GM23248 (cell line): ENCODE measurements around the gene CLDN10.

Source experiments
- EZH2 ChIP-seq: fragments of 200-600 bp; sonication (generic); IDR thresholded peaks from 2 replicates; pipeline ENCODE4 v1.6.1; 2018; ENCODE audit warnings: antibody characterized with exemption, mild to moderate bottlenecking; ENCODE audit not compliant: insufficient read depth, poor library complexity, severe bottlenecking
- EZH2phosphoT487 ChIP-seq: fragments of 200-600 bp; sonication (generic); IDR thresholded peaks from 2 replicates; pipeline ENCODE4 v1.6.1; 2018; ENCODE audit warnings: antibody characterized with exemption, moderate library complexity, mild to moderate bottlenecking, low read depth; ENCODE audit not compliant: insufficient read depth

DNA sequence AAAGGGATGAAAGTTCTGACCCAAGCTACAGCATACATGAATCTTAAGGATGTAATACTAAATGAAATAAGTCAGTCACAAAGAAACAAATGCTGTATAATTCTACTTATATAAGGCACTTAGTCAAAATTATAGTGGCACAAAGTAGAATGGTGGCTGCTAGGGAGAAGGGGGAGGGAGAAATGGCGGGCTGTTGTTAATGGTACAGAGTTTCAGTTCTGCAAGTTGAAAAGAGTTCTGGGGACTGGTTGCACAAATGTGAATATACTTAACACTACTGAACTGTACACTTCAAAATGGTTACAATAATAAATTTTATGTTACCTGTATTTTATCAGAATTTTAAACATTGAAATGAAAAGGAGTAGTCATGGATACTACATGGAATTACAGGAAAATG, 48.9 kb upstream of the CLDN10 start:
- TF ChIP-seq EZH2 (no peak), EZH2phosphoT487 (no peak)
